Endodermal cell (in vitro differentiated cells): ENCODE measurements around the gene CCDC185. TPM values are rescaled to one million over a fixed set of nuclear protein-coding genes. Genes with fewer than 3 reads are reported as not detected.

Experiments used
- DNase-seq: peaks from one replicate; pipeline ENCODE4 v3.0.0-alpha.2; 2017
- H3K27ac ChIP-seq: 2 replicates; pipeline ENCODE4 v1.5.1; 2013; ENCODE audit warnings: mild to moderate bottlenecking, low read depth, low read length, moderate library complexity
- H3K27me3 ChIP-seq: 2 replicates; pipeline ENCODE4 v1.6.1; 2013; ENCODE audit warnings: mild to moderate bottlenecking, low read length, moderate library complexity; ENCODE audit not compliant: insufficient read depth, control insufficient read depth, poor library complexity, severe bottlenecking
- H3K36me3 ChIP-seq: 2 replicates; pipeline ENCODE4 v1.7.0; 2013; ENCODE audit warnings: mild to moderate bottlenecking, low read length, moderate library complexity; ENCODE audit not compliant: control insufficient read depth, insufficient read depth
- H3K4me1 ChIP-seq: one replicate; pipeline ENCODE4 v1.7.0; 2013; ENCODE audit warnings: low read length; ENCODE audit not compliant: control insufficient read depth, insufficient read depth
- H3K4me3 ChIP-seq: 2 replicates; pipeline ENCODE4 v1.5.1; 2013; ENCODE audit warnings: mild to moderate bottlenecking, low read length, moderate library complexity
- H3K9ac ChIP-seq: 2 replicates; pipeline ENCODE4 v1.6.1; 2013; ENCODE audit warnings: mild to moderate bottlenecking, low read length, moderate library complexity; ENCODE audit not compliant: poor library complexity, severe bottlenecking; ENCODE audit errors: extremely low read depth
- H3K9me3 ChIP-seq: 2 replicates; pipeline ENCODE4 v1.6.1; 2013; ENCODE audit warnings: mild to moderate bottlenecking, low read length, moderate library complexity; ENCODE audit not compliant: control insufficient read depth
- H3K27ac Mint-ChIP-seq: 2 replicates; pipeline ENCODE4 v1.8.0; 2020; ENCODE audit warnings: mixed read lengths
- H3K27me3 Mint-ChIP-seq: 2 replicates; pipeline ENCODE4 v1.8.0; 2021; ENCODE audit warnings: mild to moderate bottlenecking, mixed read lengths; ENCODE audit not compliant: insufficient read depth
- H3K36me3 Mint-ChIP-seq: 2 replicates; pipeline ENCODE4 v1.8.0; 2020; ENCODE audit warnings: low read depth, mixed read lengths
- H3K4me1 Mint-ChIP-seq: 2 replicates; pipeline ENCODE4 v1.8.0; 2020; ENCODE audit warnings: mixed read lengths
- H3K4me3 Mint-ChIP-seq: 2 replicates; pipeline ENCODE4 v1.8.0; 2020; ENCODE audit warnings: mild to moderate bottlenecking, moderate library complexity, mixed read lengths
- H3K9me3 Mint-ChIP-seq: 2 replicates; pipeline ENCODE4 v1.8.0; 2020; ENCODE audit warnings: mild to moderate bottlenecking, mixed read lengths
- WGBS, 2 experiments: methylation state at CpG; one replicate each; pipeline versions ENCODE4 v1.1.5 to v1.1.7; 2013; ENCODE audit warnings: missing lambda C conversion rate in 2 of 2, mixed read lengths in 1 of 2; ENCODE audit not compliant: insufficient coverage in 1 of 2, insufficient read length in 1 of 2; 5-methylcytosine and 5-hydroxymethylcytosine counted together
- total RNA-seq, 2 donors: library from RNA; stranded (reverse); fragmentation: NEBNext Ultra II Directional in 1 of 2; extraction: Animal tissue kit (Norgen Biotek cat#: 25700) in 1 of 2; gene quantifications; 2 replicates in 1 of 2; 3 replicates in 1 of 2; pipeline ENCODE4 v1.2.1, GENCODE V29; 2021
- TF ChIP-seq, protein P1 (sequence below): fragments of 200-600 bp; sonication (generic); conservative IDR thresholded peaks from 2 replicates; pipeline ENCODE4 v1.5.0; 2021; ENCODE audit warnings: antibody characterized with exemption, mild to moderate bottlenecking

CCDC185 gene
- total RNA-seq, 2 donors from 2014 or later: not detected

DNA sequence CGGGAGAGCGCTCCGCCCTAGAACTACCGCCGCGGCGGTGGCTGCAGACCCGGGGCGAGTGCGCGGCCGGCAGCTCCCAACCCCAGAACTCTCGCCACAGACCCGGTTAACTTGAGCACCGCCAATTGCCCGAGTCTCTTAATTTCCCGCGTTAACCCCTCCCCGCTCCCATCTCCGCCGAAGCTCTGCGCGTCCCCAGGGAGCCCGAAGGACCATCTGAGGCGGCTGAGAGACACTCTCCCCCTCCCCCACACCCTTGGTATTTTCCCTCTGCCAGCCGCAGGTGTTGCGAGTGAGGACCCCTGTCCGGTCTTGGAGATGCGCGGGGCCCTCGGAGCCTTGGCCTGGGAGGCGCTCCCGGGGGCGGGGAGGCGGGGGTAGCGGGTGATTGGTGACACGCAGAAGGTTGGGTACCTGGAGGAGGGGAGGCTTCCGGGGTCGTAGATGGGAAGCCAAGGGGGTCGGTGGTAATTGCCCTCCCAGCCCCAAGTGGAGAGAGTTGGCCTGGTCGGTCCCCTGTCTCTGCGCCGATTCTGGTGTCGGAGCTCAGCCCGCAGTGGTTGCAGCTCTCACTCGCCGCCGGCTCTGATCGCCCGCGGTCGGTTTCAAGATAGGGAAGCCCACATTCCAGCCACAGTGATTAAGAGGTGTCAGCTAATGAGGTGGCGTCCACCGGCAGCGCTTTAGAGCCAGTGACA is 28.4 kb upstream of the CCDC185 start:
- peak overlapping the region; percentile 71 for H3K4me3 Mint-ChIP-seq

DNA sequence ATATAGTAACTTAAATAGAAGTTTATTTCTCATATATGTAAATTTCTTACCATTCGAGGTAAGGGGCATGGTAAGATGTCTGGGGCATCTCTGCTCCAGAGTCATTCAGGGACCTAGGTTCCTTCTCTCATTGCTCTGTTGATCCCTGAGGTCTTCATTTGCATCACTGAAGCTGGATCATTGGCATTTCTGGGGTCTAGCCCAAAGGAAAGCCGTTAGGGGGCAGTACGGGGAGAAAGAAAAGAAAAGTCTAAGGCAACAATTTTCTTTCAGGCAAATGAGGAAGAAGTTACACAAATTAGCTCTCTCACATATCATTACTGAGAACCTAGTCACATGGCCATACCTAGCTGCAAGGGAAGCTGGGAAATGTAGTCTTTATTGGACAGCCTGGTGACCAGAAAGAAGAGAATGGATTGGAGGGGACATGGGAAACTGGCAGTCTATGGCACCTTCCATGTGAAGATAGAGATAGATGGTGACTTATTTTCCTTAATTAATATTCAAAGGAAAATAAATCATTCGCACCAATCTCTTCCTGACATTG is 19.1 kb upstream of the CCDC185 start:
- Histone ChIP-seq H3K27ac (no peak overlapping the region), H3K27me3 (no peaks in the 10 kb centered on the region), H3K4me3 (no peak overlapping the region), H3K36me3 (no peaks in the 10 kb centered on the region), H3K9ac (no peak overlapping the region), H3K4me1 (no peaks in the 10 kb centered on the region), H3K9me3 (peaks cover 10% of the 10 kb centered on the region)
- DNase-seq: peak; percentile 57
- TF ChIP-seq, protein P1, sequence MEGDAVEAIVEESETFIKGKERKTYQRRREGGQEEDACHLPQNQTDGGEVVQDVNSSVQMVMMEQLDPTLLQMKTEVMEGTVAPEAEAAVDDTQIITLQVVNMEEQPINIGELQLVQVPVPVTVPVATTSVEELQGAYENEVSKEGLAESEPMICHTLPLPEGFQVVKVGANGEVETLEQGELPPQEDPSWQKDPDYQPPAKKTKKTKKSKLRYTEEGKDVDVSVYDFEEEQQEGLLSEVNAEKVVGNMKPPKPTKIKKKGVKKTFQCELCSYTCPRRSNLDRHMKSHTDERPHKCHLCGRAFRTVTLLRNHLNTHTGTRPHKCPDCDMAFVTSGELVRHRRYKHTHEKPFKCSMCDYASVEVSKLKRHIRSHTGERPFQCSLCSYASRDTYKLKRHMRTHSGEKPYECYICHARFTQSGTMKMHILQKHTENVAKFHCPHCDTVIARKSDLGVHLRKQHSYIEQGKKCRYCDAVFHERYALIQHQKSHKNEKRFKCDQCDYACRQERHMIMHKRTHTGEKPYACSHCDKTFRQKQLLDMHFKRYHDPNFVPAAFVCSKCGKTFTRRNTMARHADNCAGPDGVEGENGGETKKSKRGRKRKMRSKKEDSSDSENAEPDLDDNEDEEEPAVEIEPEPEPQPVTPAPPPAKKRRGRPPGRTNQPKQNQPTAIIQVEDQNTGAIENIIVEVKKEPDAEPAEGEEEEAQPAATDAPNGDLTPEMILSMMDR: peak; percentile 29
- no peak overlapping the region for H3K4me3 Mint-ChIP-seq
- peaks cover 18% of the 10 kb centered on the region for H3K9me3 Mint-ChIP-seq
- 75 to 83% methylated on average over 1 to 4 of the region's 4 CpGs for WGBS, 2 experiments
- H3K4me1 Mint-ChIP-seq: no peaks in the 10 kb centered on the region
- peaks cover 33% of the 10 kb centered on the region for H3K27me3 Mint-ChIP-seq
- no peak overlapping the region for H3K27ac Mint-ChIP-seq
- H3K36me3 Mint-ChIP-seq: no peaks in the 10 kb centered on the region

More for the DNA sequence above, 28.4 kb upstream of the CCDC185 start:
- Histone ChIP-seq H3K27me3 (peaks cover 50% of the 10 kb centered on the region), H3K4me1 (no peaks in the 10 kb centered on the region), H3K9me3 (no peaks in the 10 kb centered on the region), H3K9ac (no peak overlapping the region), H3K36me3 (no peaks in the 10 kb centered on the region), H3K27ac (no peak overlapping the region), H3K4me3 (peak overlapping the region; percentile 80)
- 0 to 2% methylated on average over 6 to 55 of the region's 55 CpGs for WGBS, 2 experiments
- Mint-ChIP-seq H3K36me3 (no peaks in the 10 kb centered on the region), H3K27me3 (peaks cover 76% of the 10 kb centered on the region), H3K4me1 (peaks cover 17% of the 10 kb centered on the region), H3K9me3 (peaks cover 2% of the 10 kb centered on the region), H3K27ac (no peak overlapping the region)
- TF ChIP-seq, protein P1: no peak
- DNase-seq: peak; percentile 88

- H3K4me3 ChIP-seq: no peak overlapping the region
- peaks cover 10% of the 10 kb centered on the region for H3K9me3 ChIP-seq
- H3K27me3 Mint-ChIP-seq: peaks cover 5% of the 10 kb centered on the region
- H3K27me3 ChIP-seq: no peaks in the 10 kb centered on the region
- H3K4me1 ChIP-seq: no peaks in the 10 kb centered on the region
- DNase-seq: no peak
- no peak overlapping the region for H3K27ac ChIP-seq
- TF ChIP-seq, protein P1: no peak
- no peaks in the 10 kb centered on the region for H3K36me3 Mint-ChIP-seq
- no peaks in the 10 kb centered on the region for H3K36me3 ChIP-seq
- no peak overlapping the region for H3K4me3 Mint-ChIP-seq
- H3K9me3 Mint-ChIP-seq: peaks cover 9% of the 10 kb centered on the region
- no peak overlapping the region for H3K27ac Mint-ChIP-seq
- H3K4me1 Mint-ChIP-seq: no peaks in the 10 kb centered on the region
- H3K9ac ChIP-seq: no peak overlapping the region
These were observed 14.5 kb upstream of the CCDC185 start for GRCh38 chr1:223378754-223379153.
